ENCODE results near the gene TNFSF18. TPM values are rescaled to one million over a fixed set of nuclear protein-coding genes. Genes with fewer than 3 reads are reported as not detected.
A peak's percentile ranks its signal among the peaks of the same experiment; 100 is the strongest.

TNFSF18 gene
- total RNA-seq, result not detected
- long read RNA-seq, result 0 reads

GRCh38 chr1:173050865-173051264 is at the start of gene TNFSF18:
TSS of gene TNFSF18 (minus strand) at chr1:173050941. CDS start at chr1:173050896, 45 bp downstream.
- TF ChIP-seq CTCF (IDR thresholded peaks at IDR 0.05), result no peak
- Histone ChIP-seq H3K36me3 (no peaks in the 10 kb centered on the region), H3K4me3 (no peak within 1 kb of the TSS), H3K9me3 (no peaks in the 10 kb centered on the region), H3K27ac (no peak within 1 kb of the TSS), H3K4me1 (peaks cover 22% of the 10 kb centered on the region), H3K27me3 (no peaks in the 10 kb centered on the region)
- ATAC-seq (peak; percentile 59), DNase-seq (no peak)
- intact Hi-C loops (cut with DNase I), result no loop called here

- no peak for DNase-seq
- no peak for TF ChIP-seq CTCF (IDR thresholded peaks at IDR 0.05)
- Histone ChIP-seq H3K27ac (no peak overlapping the region), H3K4me3 (no peak overlapping the region), H3K36me3 (no peaks in the 10 kb centered on the region), H3K27me3 (no peaks in the 10 kb centered on the region), H3K9me3 (peaks cover 10% of the 10 kb centered on the region), H3K4me1 (no peaks in the 10 kb centered on the region)
- no peak for ATAC-seq
- intact Hi-C loops (cut with DNase I), result no loop called here
These were observed 48.4 kb upstream of the TNFSF18 start for GRCh38 chr1:173099166-173099565.

DNA sequence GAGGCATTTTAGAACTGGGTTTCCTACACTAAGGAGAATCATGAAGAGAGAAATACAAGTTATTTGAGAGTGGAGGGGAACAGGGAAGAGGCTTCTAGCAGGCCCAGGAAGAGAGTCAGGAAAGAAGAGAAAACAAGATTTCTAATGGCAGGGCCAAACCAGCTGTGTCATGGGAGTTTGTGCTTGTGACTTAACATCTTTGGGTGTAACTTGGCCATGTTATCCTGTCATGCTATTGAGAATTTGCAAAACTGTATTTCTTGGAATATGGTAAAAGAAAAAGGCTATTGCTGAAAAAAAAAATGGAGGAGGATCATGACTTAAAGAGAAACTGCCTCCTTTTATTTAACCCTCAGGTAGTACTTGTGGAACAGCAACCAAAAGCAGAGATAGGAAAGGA is 47.4 kb upstream of the TNFSF18 start:
- no peak for DNase-seq
- no peaks in the 10 kb centered on the region for H3K4me1 ChIP-seq
- H3K4me3 ChIP-seq, result no peak overlapping the region
- intact Hi-C loops (cut with DNase I), result no loop called here
- H3K9me3 ChIP-seq, result peaks cover 6% of the 10 kb centered on the region
- no peaks in the 10 kb centered on the region for H3K27me3 ChIP-seq
- no peak for TF ChIP-seq CTCF (IDR thresholded peaks at IDR 0.05)
- ATAC-seq, result no peak
- H3K36me3 ChIP-seq, result no peaks in the 10 kb centered on the region
- H3K27ac ChIP-seq, result no peak overlapping the region

DNA sequence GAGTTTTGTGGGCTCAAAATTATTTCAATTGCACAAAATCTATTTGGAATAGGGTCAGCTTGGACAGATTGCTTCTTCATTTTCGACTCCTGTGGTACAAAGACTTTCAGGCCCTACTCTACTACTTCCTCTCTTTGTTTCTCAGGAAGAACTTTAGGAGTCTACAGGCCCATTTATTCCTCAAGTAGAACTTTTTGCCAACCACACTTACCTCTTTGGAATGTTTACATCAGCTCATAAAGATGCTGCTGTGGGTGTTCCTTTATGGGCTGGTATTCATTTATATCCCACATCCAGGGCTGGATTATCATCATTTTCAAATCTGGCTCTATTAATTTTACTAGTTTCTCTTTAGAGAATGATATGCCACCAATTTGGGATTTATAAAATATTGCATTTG is 46.3 kb upstream of the TNFSF18 start:
- Histone ChIP-seq H3K4me3 (no peak overlapping the region), H3K27ac (no peak overlapping the region), H3K27me3 (no peaks in the 10 kb centered on the region), H3K4me1 (no peaks in the 10 kb centered on the region), H3K9me3 (no peaks in the 10 kb centered on the region), H3K36me3 (no peaks in the 10 kb centered on the region)
- DNase-seq (no peak), ATAC-seq (no peak)
- intact Hi-C loops (cut with DNase I), result no loop called here
- TF ChIP-seq CTCF (IDR thresholded peaks at IDR 0.05), result no peak

DNA sequence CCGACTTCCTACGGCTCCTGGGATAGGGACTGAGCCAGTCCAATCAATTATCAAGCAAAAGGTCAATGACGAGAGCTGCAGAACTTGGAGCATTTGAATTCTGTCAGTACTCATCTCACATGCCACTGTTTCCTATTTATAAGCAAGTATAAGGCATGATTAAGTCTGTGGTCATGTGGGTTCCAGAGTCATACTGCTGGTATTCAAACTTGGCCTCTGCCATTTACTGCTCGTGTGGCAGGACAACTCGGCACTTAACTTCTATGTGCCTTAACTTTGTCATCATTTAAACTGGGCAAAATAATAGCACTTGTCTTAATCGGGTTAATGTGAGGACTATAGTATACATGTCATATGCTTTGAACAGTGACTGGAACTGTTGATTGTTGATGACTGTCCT is 44.9 kb upstream of the TNFSF18 start:
- Histone ChIP-seq H3K4me1 (no peaks in the 10 kb centered on the region), H3K4me3 (no peak overlapping the region), H3K27me3 (no peaks in the 10 kb centered on the region), H3K9me3 (no peaks in the 10 kb centered on the region), H3K36me3 (no peaks in the 10 kb centered on the region), H3K27ac (no peak overlapping the region)
- DNase-seq (no peak), ATAC-seq (no peak)
- no peak for TF ChIP-seq CTCF (IDR thresholded peaks at IDR 0.05)
- intact Hi-C loops (cut with DNase I), result no loop called here

GRCh38 chr1:173094541-173094940 is 43.8 kb upstream of the TNFSF18 start:
- no peak for TF ChIP-seq CTCF (IDR thresholded peaks at IDR 0.05)
- DNase-seq, result no peak
- Histone ChIP-seq H3K27me3 (no peaks in the 10 kb centered on the region), H3K9me3 (no peaks in the 10 kb centered on the region), H3K4me3 (no peak overlapping the region), H3K36me3 (no peaks in the 10 kb centered on the region), H3K4me1 (no peaks in the 10 kb centered on the region), H3K27ac (no peak overlapping the region)
- intact Hi-C loops (cut with DNase I), result no loop called here
- ATAC-seq, result no peak
